GM21528 (cell line): ENCODE results near the gene SMIM11.
"Not testable (repeated sequence)": the region's sequence is repeated elsewhere in the genome, so short reads cannot be mapped to it uniquely, and the experiment has no call there.

Experiments
- ATAC-seq: cut with Tn5 transposase; IDR thresholded peaks from one replicate; pipeline ENCODE4 v1.9.1; 2021; ENCODE audit warnings: mild to moderate bottlenecking, moderate library complexity; ENCODE audit not compliant: unreplicated experiment, low FRiP score

Gene SMIM11

GRCh38 chr21:34406676-34407075 is 31.4 kb downstream of the SMIM11 start:
- not testable (repeated sequence) for ATAC-seq

- not testable (repeated sequence) for ATAC-seq
Observed at GRCh38 chr21:34407294-34407693, 32.0 kb downstream of the SMIM11 start.

GRCh38 chr21:34417448-34418077 is 42.3 kb downstream of the SMIM11 start:
- not testable (repeated sequence) for ATAC-seq

GRCh38 chr21:34423805-34424204 is 48.5 kb downstream of the SMIM11 start, which contains the start of gene SMIM34:
SMIM34 (minus strand) TSS chr21:34423951; CDS start chr21:34423839, 112 bp downstream.
- ATAC-seq = not testable (repeated sequence)

- ATAC-seq = not testable (repeated sequence)
Observed at GRCh38 chr21:34427339-34427738, 52.0 kb downstream of the SMIM11 start.

GRCh38 chr21:34428441-34428840 is 53.1 kb downstream of the SMIM11 start:
- not testable (repeated sequence) for ATAC-seq

- ATAC-seq = not testable (repeated sequence)
Observed at GRCh38 chr21:34429710-34430109, 54.4 kb downstream of the SMIM11 start.
